Measurements from ENCODE around the gene MAP3K13.

Gene MAP3K13

GRCh38 chr3:185387646-185388045, 24.7 kb downstream of the MAP3K13 start:
- H3K4me1 ChIP-seq (ENCODE audit: insufficient read depth, low read length): no peaks in the 10 kb centered on the region
- no peak overlapping the region for H3K4me3 ChIP-seq (ENCODE audit: low read length)

GRCh38 chr3:185393055-185393454, 30.1 kb downstream of the MAP3K13 start:
- Histone ChIP-seq H2AFZ (ENCODE audit: low read depth, low read length) (no peak overlapping the region), H3K9me3 (ENCODE audit: low read length) (no peaks in the 10 kb centered on the region), H3K27me3 (ENCODE audit: insufficient read depth, low read length) (no peaks in the 10 kb centered on the region), H3K4me1 (ENCODE audit: insufficient read depth, low read length) (peaks cover 15% of the 10 kb centered on the region), H3K4me3 (ENCODE audit: low read length) (no peak overlapping the region), H3K36me3 (ENCODE audit: insufficient read depth, low read length) (no peaks in the 10 kb centered on the region)

More at GRCh38 chr3:185387646-185388045, 24.7 kb downstream of the MAP3K13 start:
- Histone ChIP-seq H3K27me3 (ENCODE audit: insufficient read depth, low read length) (no peaks in the 10 kb centered on the region), H3K9me3 (ENCODE audit: low read length) (no peaks in the 10 kb centered on the region), H3K36me3 (ENCODE audit: insufficient read depth, low read length) (no peaks in the 10 kb centered on the region), H2AFZ (ENCODE audit: low read depth, low read length) (no peak overlapping the region)

GRCh38 chr3:185397676-185398075, 34.7 kb downstream of the MAP3K13 start:
- H3K4me3 ChIP-seq (ENCODE audit: low read length): no peak overlapping the region
- H3K4me1 ChIP-seq (ENCODE audit: insufficient read depth, low read length): peaks cover 20% of the 10 kb centered on the region
- H3K36me3 ChIP-seq (ENCODE audit: insufficient read depth, low read length): no peaks in the 10 kb centered on the region
- no peak overlapping the region for H2AFZ ChIP-seq (ENCODE audit: low read depth, low read length)
- no peaks in the 10 kb centered on the region for H3K9me3 ChIP-seq (ENCODE audit: low read length)
- no peaks in the 10 kb centered on the region for H3K27me3 ChIP-seq (ENCODE audit: insufficient read depth, low read length)

GRCh38 chr3:185399737-185400667, 37.1 kb downstream of the MAP3K13 start:
- Histone ChIP-seq H3K9me3 (ENCODE audit: low read length) (no peaks in the 10 kb centered on the region), H2AFZ (ENCODE audit: low read depth, low read length) (no peak overlapping the region), H3K4me3 (ENCODE audit: low read length) (no peak overlapping the region), H3K4me1 (ENCODE audit: insufficient read depth, low read length) (peaks cover 20% of the 10 kb centered on the region), H3K27me3 (ENCODE audit: insufficient read depth, low read length) (no peaks in the 10 kb centered on the region), H3K36me3 (ENCODE audit: insufficient read depth, low read length) (no peaks in the 10 kb centered on the region)

- H3K27me3 ChIP-seq (ENCODE audit: insufficient read depth, low read length): no peaks in the 10 kb centered on the region
- H2AFZ ChIP-seq (ENCODE audit: low read depth, low read length): no peak overlapping the region
- H3K9me3 ChIP-seq (ENCODE audit: low read length): no peaks in the 10 kb centered on the region
- peaks cover 22% of the 10 kb centered on the region for H3K4me1 ChIP-seq (ENCODE audit: insufficient read depth, low read length)
- no peak overlapping the region for H3K4me3 ChIP-seq (ENCODE audit: low read length)
- no peaks in the 10 kb centered on the region for H3K36me3 ChIP-seq (ENCODE audit: insufficient read depth, low read length)
These were observed 37.9 kb downstream of the MAP3K13 start for GRCh38 chr3:185400866-185401265.

GRCh38 chr3:185401319-185401955, 38.5 kb downstream of the MAP3K13 start:
- Histone ChIP-seq H2AFZ (ENCODE audit: low read depth, low read length) (no peak overlapping the region), H3K27me3 (ENCODE audit: insufficient read depth, low read length) (no peaks in the 10 kb centered on the region)

GRCh38 chr3:185402561-185402960, 39.6 kb downstream of the MAP3K13 start:
- H3K4me3 ChIP-seq (ENCODE audit: low read length): no peak overlapping the region
- no peaks in the 10 kb centered on the region for H3K9me3 ChIP-seq (ENCODE audit: low read length)

More at GRCh38 chr3:185401319-185401955, 38.5 kb downstream of the MAP3K13 start:
- H3K4me3 ChIP-seq (ENCODE audit: low read length): no peak overlapping the region
- H3K36me3 ChIP-seq (ENCODE audit: insufficient read depth, low read length): no peaks in the 10 kb centered on the region
- peaks cover 22% of the 10 kb centered on the region for H3K4me1 ChIP-seq (ENCODE audit: insufficient read depth, low read length)
- no peaks in the 10 kb centered on the region for H3K9me3 ChIP-seq (ENCODE audit: low read length)

GRCh38 chr3:185403002-185403401, 40.1 kb downstream of the MAP3K13 start:
- no peaks in the 10 kb centered on the region for H3K36me3 ChIP-seq (ENCODE audit: insufficient read depth, low read length)
- no peaks in the 10 kb centered on the region for H3K27me3 ChIP-seq (ENCODE audit: insufficient read depth, low read length)
- H3K9me3 ChIP-seq (ENCODE audit: low read length): no peaks in the 10 kb centered on the region
- H2AFZ ChIP-seq (ENCODE audit: low read depth, low read length): no peak overlapping the region
- peaks cover 7% of the 10 kb centered on the region for H3K4me1 ChIP-seq (ENCODE audit: insufficient read depth, low read length)
- H3K4me3 ChIP-seq (ENCODE audit: low read length): no peak overlapping the region

More at GRCh38 chr3:185402561-185402960, 39.6 kb downstream of the MAP3K13 start:
- H2AFZ ChIP-seq (ENCODE audit: low read depth, low read length): no peak overlapping the region
- H3K4me1 ChIP-seq (ENCODE audit: insufficient read depth, low read length): peaks cover 12% of the 10 kb centered on the region
- H3K27me3 ChIP-seq (ENCODE audit: insufficient read depth, low read length): no peaks in the 10 kb centered on the region
- no peaks in the 10 kb centered on the region for H3K36me3 ChIP-seq (ENCODE audit: insufficient read depth, low read length)

- Histone ChIP-seq H3K4me1 (ENCODE audit: insufficient read depth, low read length) (peaks cover 2% of the 10 kb centered on the region), H3K27me3 (ENCODE audit: insufficient read depth, low read length) (no peaks in the 10 kb centered on the region), H3K9me3 (ENCODE audit: low read length) (no peaks in the 10 kb centered on the region), H3K4me3 (ENCODE audit: low read length) (no peak overlapping the region), H2AFZ (ENCODE audit: low read depth, low read length) (no peak overlapping the region), H3K36me3 (ENCODE audit: insufficient read depth, low read length) (no peaks in the 10 kb centered on the region)
These were observed 42.3 kb downstream of the MAP3K13 start for GRCh38 chr3:185405243-185405642.

- H2AFZ ChIP-seq (ENCODE audit: low read depth, low read length): no peak overlapping the region
- no peaks in the 10 kb centered on the region for H3K36me3 ChIP-seq (ENCODE audit: insufficient read depth, low read length)
- no peaks in the 10 kb centered on the region for H3K27me3 ChIP-seq (ENCODE audit: insufficient read depth, low read length)
- peaks cover 2% of the 10 kb centered on the region for H3K4me1 ChIP-seq (ENCODE audit: insufficient read depth, low read length)
- no peak overlapping the region for H3K4me3 ChIP-seq (ENCODE audit: low read length)
- no peaks in the 10 kb centered on the region for H3K9me3 ChIP-seq (ENCODE audit: low read length)
These were observed 42.7 kb downstream of the MAP3K13 start for GRCh38 chr3:185405664-185406063.

- no peaks in the 10 kb centered on the region for H3K9me3 ChIP-seq (ENCODE audit: low read length)
- H3K4me1 ChIP-seq (ENCODE audit: insufficient read depth, low read length): peaks cover 2% of the 10 kb centered on the region
- no peaks in the 10 kb centered on the region for H3K36me3 ChIP-seq (ENCODE audit: insufficient read depth, low read length)
- no peaks in the 10 kb centered on the region for H3K27me3 ChIP-seq (ENCODE audit: insufficient read depth, low read length)
- H2AFZ ChIP-seq (ENCODE audit: low read depth, low read length): no peak overlapping the region
- no peak overlapping the region for H3K4me3 ChIP-seq (ENCODE audit: low read length)
These were observed 43.2 kb downstream of the MAP3K13 start for GRCh38 chr3:185406121-185406620.

- H2AFZ ChIP-seq (ENCODE audit: low read depth, low read length): no peak overlapping the region
- H3K36me3 ChIP-seq (ENCODE audit: insufficient read depth, low read length): no peaks in the 10 kb centered on the region
- H3K4me3 ChIP-seq (ENCODE audit: low read length): no peak overlapping the region
- H3K9me3 ChIP-seq (ENCODE audit: low read length): no peaks in the 10 kb centered on the region
- H3K4me1 ChIP-seq (ENCODE audit: insufficient read depth, low read length): peaks cover 2% of the 10 kb centered on the region
- H3K27me3 ChIP-seq (ENCODE audit: insufficient read depth, low read length): no peaks in the 10 kb centered on the region
These were observed 47.0 kb downstream of the MAP3K13 start for GRCh38 chr3:185409957-185410356.

- no peaks in the 10 kb centered on the region for H3K9me3 ChIP-seq (ENCODE audit: low read length)
- no peaks in the 10 kb centered on the region for H3K27me3 ChIP-seq (ENCODE audit: insufficient read depth, low read length)
- H2AFZ ChIP-seq (ENCODE audit: low read depth, low read length): no peak overlapping the region
- no peaks in the 10 kb centered on the region for H3K4me1 ChIP-seq (ENCODE audit: insufficient read depth, low read length)
- no peaks in the 10 kb centered on the region for H3K36me3 ChIP-seq (ENCODE audit: insufficient read depth, low read length)
- H3K4me3 ChIP-seq (ENCODE audit: low read length): no peak overlapping the region
These were observed 48.2 kb downstream of the MAP3K13 start for GRCh38 chr3:185411133-185411532.
